ENCODE data around the gene XXYLT1. TPM values are rescaled to one million over a fixed set of nuclear protein-coding genes. Genes with fewer than 3 reads are reported as not detected.

The XXYLT1 gene
- total RNA-seq, 1 experiment from 2014 or later: 29.2 TPM

DNA sequence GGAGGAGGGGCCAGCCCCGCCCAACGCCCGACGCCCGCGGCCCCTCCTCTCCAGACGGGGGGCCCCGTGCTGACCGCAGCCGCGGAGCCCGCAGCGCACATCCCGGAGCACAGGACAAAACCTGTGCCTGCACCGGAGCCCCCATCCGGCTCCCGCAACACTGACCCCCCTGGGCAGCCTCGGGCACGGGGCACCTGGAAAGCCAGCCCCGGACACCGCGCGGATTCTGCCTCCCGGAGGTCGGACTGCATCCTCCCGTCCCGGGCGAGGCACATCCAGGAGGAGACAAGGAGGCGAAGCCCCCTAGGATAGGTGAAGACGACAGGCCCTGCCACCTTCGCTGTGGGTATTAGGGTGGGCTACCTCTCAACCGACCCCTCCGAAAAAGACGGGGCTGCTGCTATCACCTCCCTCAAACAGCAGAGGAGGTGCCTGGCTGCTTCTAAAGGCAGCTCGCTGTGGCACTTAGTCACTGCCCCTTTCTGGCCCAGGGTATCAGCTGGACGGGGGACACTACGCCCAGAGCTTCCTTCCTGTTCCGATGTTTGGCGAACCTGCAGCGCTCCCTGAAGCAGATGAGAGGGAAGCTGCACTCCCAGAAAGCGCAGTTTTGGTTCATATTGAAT is 10.6 kb downstream of the XXYLT1 start:
- Mint-ChIP-seq H3K9me3 (ENCODE audit: low read depth, unreplicated experiment) (no peaks in the 10 kb centered on the region), H3K27ac (ENCODE audit: unreplicated experiment) (no peak overlapping the region), H3K36me3 (ENCODE audit: insufficient read depth, unreplicated experiment) (peaks cover 21% of the 10 kb centered on the region), H3K4me3 (ENCODE audit: low read depth, unreplicated experiment) (peak overlapping the region; percentile 77), H3K4me1 (ENCODE audit: low read depth, unreplicated experiment) (no peaks in the 10 kb centered on the region), H3K27me3 (ENCODE audit: unreplicated experiment) (no peaks in the 10 kb centered on the region)
- no peak for DNase-seq
- intact Hi-C loops (cut with micrococcal nuclease; ENCODE audit: unreplicated experiment): loop anchor here (2.0 to 5.0 kb wide), 2 partner anchors 144 to 258 kb away; no protein-coding TSS in a partner anchor
- TF ChIP-seq, protein P1, sequence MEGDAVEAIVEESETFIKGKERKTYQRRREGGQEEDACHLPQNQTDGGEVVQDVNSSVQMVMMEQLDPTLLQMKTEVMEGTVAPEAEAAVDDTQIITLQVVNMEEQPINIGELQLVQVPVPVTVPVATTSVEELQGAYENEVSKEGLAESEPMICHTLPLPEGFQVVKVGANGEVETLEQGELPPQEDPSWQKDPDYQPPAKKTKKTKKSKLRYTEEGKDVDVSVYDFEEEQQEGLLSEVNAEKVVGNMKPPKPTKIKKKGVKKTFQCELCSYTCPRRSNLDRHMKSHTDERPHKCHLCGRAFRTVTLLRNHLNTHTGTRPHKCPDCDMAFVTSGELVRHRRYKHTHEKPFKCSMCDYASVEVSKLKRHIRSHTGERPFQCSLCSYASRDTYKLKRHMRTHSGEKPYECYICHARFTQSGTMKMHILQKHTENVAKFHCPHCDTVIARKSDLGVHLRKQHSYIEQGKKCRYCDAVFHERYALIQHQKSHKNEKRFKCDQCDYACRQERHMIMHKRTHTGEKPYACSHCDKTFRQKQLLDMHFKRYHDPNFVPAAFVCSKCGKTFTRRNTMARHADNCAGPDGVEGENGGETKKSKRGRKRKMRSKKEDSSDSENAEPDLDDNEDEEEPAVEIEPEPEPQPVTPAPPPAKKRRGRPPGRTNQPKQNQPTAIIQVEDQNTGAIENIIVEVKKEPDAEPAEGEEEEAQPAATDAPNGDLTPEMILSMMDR (IDR thresholded peaks at IDR 0.05; ENCODE audit: unreplicated experiment): no peak
- CTCF ChIA-PET: interaction anchor here (0.5 to 3.1 kb wide), 4 partner anchors 76 to 589 kb away, joined by 5 to 13 read pairs (median 8); partner anchors contain the start of gene LSG1
- BruUV-seq (replicated peaks): TSS peak; percentile 51

DNA sequence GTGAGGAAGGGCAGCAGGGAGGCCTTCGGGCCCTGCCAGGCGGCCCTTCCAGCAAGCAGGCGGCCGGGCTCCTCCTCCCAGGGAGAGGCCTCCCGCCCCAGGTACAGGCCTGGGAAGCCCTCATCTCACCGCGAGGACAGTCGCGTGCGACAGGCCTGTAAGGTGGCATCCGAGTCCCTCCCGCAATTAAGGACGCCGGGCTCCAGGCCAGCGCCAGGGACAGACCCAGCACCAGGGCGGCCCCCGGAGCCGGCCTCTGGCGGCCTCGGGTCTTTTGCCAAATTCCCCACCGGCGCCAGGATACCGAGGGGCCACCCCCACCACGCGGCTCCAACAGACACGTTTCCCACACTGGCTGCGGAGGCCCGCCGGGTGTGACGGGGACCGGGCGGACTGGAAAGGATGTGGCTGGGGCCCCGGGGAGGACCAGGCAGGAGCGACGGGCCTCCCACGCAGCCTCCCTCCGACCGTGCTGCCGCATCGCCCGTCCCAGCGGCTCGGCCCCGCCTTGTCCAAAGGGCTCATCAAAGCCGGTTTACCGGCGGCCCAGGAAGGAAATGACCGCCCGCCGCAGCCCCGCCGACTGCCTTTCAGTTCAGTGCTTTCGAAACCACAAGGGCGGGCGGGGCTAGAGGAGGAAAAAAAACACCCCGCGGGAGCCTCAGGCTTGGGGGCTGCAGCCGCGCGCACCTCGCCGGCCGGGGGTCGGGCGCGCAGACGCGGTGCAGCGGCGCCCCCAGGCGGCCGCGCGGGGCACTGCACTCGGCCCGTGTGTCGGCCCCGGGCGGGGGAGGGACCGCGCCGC is 11.3 kb downstream of the XXYLT1 start:
- BruUV-seq (replicated peaks): TSS peak; percentile 61
- H3K9me3 Mint-ChIP-seq (ENCODE audit: low read depth, unreplicated experiment): no peaks in the 10 kb centered on the region

DNA sequence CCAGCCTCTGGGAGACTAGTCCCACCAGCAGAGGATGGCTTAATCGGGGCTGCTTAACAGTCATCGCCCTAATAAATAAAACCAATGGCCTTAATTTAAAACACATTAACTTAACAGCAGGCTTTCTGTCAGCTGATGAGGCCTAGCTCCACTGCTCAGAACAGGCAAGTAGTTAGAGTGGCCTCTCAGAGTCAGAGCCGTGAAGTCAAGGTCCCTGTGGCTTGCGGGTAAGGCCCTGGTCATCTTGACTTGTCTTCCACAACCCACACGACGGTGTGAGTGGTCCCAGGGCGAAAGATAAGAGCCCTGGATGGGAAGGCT is 11.8 kb downstream of the XXYLT1 start:
- Mint-ChIP-seq H3K36me3 (ENCODE audit: insufficient read depth, unreplicated experiment) (peaks cover 21% of the 10 kb centered on the region), H3K4me3 (ENCODE audit: low read depth, unreplicated experiment) (peak overlapping the region; percentile 77), H3K9me3 (ENCODE audit: low read depth, unreplicated experiment) (no peaks in the 10 kb centered on the region), H3K27me3 (ENCODE audit: unreplicated experiment) (no peaks in the 10 kb centered on the region), H3K4me1 (ENCODE audit: low read depth, unreplicated experiment) (no peaks in the 10 kb centered on the region), H3K27ac (ENCODE audit: unreplicated experiment) (no peak overlapping the region)
- intact Hi-C loops (cut with micrococcal nuclease; ENCODE audit: unreplicated experiment): loop anchor here (2.0 kb wide), 1 partner anchor 576 kb away; no protein-coding TSS in a partner anchor
- no peak for DNase-seq
- BruUV-seq (replicated peaks): no TSS peak
- TF ChIP-seq, protein P1 (IDR thresholded peaks at IDR 0.05; ENCODE audit: unreplicated experiment): no peak
- CTCF ChIA-PET: interaction anchor here (1.6 kb wide), 2 partner anchors 12 to 577 kb away, joined by 3 to 9 read pairs; partner anchors contain the start of gene XXYLT1

More for the DNA sequence above, 11.3 kb downstream of the XXYLT1 start:
- H3K4me1 Mint-ChIP-seq (ENCODE audit: low read depth, unreplicated experiment): no peaks in the 10 kb centered on the region
- no peak overlapping the region for H3K27ac Mint-ChIP-seq (ENCODE audit: unreplicated experiment)
- intact Hi-C loops (cut with micrococcal nuclease; ENCODE audit: unreplicated experiment): loop anchor here (2.0 to 5.0 kb wide), 3 partner anchors 143 to 577 kb away; no protein-coding TSS in a partner anchor
- H3K27me3 Mint-ChIP-seq (ENCODE audit: unreplicated experiment): no peaks in the 10 kb centered on the region
- TF ChIP-seq, protein P1 (IDR thresholded peaks at IDR 0.05; ENCODE audit: unreplicated experiment): peak; percentile 96
- H3K4me3 Mint-ChIP-seq (ENCODE audit: low read depth, unreplicated experiment): peak overlapping the region; percentile 77
- peak; percentile 96 for DNase-seq
- peaks cover 21% of the 10 kb centered on the region for H3K36me3 Mint-ChIP-seq (ENCODE audit: insufficient read depth, unreplicated experiment)
- CTCF ChIA-PET: interaction anchor here (0.5 to 1.6 kb wide), 3 partner anchors 12 to 577 kb away, joined by 3 to 9 read pairs (median 5); partner anchors contain the start of gene XXYLT1

DNA sequence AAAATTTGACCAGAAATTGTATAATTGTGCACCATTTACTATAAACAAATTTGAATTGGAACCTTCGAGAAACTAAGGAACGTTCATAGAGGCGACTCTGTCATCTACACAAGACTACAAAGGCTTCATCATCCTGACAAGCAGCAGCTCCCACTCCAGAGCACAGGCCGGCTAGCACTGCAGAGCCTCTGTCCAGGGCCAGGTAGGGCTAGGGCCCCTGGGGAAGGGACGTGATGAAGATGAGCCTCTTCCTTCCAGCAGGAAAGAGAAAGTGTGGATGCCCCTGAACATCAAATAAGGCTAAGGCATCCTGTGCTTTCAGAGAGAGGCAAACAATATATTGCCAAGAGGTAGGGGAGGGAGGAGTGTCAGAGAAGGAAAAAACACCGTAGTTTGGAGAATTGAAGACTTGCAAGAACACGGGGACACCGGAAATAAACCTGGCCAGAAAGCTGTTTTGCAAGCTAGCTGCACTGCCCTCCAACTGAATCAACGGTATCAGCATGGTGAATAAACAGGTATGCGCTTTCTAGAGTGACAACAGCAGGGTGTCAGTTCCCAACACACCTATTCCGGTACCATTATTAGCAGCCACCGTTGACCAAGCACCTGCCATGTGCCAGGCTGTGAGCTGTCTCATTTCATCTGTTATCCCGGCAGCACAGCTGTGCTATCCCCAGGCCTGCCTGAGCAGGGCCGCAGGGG is 12.4 kb downstream of the XXYLT1 start:
- H3K27ac Mint-ChIP-seq (ENCODE audit: unreplicated experiment): no peak overlapping the region
- TF ChIP-seq, protein P1 (IDR thresholded peaks at IDR 0.05; ENCODE audit: unreplicated experiment): no peak
- H3K4me1 Mint-ChIP-seq (ENCODE audit: low read depth, unreplicated experiment): no peaks in the 10 kb centered on the region
- H3K27me3 Mint-ChIP-seq (ENCODE audit: unreplicated experiment): no peaks in the 10 kb centered on the region
- peaks cover 21% of the 10 kb centered on the region for H3K36me3 Mint-ChIP-seq (ENCODE audit: insufficient read depth, unreplicated experiment)
- intact Hi-C loops (cut with micrococcal nuclease; ENCODE audit: unreplicated experiment): loop anchor here (2.0 kb wide), 1 partner anchor 576 kb away; no protein-coding TSS in a partner anchor
- H3K9me3 Mint-ChIP-seq (ENCODE audit: low read depth, unreplicated experiment): no peaks in the 10 kb centered on the region
- CTCF ChIA-PET: interaction anchor here (1.6 kb wide), 2 partner anchors 13 to 576 kb away, joined by 3 to 9 read pairs; partner anchors contain the start of gene XXYLT1
- no peak for DNase-seq
- BruUV-seq (replicated peaks): no TSS peak
- H3K4me3 Mint-ChIP-seq (ENCODE audit: low read depth, unreplicated experiment): peak overlapping the region; percentile 12
